ENCODE data around the gene SERGEF.

GRCh38 chr11:17771415-17771814 lies 241.4 kb downstream of the SERGEF start:
- TF ChIP-seq CTCF (IDR thresholded peaks at IDR 0.05) (no peak), POLR2AphosphoS5 (IDR thresholded peaks at IDR 0.05) (no peak)

All from esophagus muscularis mucosa (tissue), 3 donors.